HG03060 (cell line): ENCODE results near the gene INVS.

Source experiments
- ATAC-seq: cut with Tn5 transposase; IDR thresholded peaks from one replicate; pipeline ENCODE4 v1.9.1; 2021; ENCODE audit warnings: low read depth, moderate number of reproducible peaks; ENCODE audit not compliant: unreplicated experiment

The INVS gene

GRCh38 chr9:100186356-100186755 lies 87.3 kb downstream of the INVS start:
- no peak for ATAC-seq

GRCh38 chr9:100190339-100190738 lies 91.3 kb downstream of the INVS start:
- ATAC-seq, result no peak

DNA sequence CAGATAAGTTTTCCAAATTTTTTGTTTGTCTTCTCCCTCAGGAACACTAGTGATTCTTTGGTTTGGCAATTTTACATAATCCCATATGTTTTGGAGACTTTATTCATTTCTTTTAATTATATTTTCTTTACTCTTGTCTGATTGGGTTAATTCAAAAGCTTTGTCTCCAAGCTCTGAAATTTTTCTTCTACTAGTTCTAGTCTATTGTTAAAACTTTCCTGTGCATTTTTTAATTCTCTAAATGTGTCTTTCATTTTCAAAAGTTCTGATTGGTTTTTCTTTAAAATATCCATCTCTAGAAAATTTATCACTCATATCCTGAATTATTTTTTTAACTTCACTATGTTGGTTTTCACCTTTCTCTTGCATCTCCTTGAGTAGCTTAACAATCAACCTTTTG lies 92.2 kb downstream of the INVS start:
- no peak for ATAC-seq

- ATAC-seq, result no peak
These were observed 94.0 kb downstream of the INVS start for GRCh38 chr9:100193078-100193477.

DNA sequence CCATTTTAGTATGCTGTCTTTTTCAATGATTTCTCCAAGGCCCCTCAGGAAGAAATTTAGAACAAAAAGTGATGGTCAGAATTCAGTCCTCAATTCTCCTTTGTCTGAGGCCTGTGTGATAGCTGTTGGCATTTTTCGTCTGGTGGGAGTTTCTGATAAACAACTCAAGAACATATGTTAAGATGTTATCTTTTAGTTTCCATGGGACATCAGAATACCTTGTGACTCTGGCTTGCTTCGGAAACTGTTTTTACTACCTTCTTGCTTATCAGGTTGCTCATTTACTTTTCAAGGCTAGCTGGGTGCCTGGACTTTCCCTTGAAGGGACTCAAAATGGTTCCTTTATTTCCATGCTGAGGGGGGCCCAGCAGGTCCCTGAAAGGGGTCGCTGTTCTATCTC lies 97.2 kb downstream of the INVS start:
- ATAC-seq, result no peak

DNA sequence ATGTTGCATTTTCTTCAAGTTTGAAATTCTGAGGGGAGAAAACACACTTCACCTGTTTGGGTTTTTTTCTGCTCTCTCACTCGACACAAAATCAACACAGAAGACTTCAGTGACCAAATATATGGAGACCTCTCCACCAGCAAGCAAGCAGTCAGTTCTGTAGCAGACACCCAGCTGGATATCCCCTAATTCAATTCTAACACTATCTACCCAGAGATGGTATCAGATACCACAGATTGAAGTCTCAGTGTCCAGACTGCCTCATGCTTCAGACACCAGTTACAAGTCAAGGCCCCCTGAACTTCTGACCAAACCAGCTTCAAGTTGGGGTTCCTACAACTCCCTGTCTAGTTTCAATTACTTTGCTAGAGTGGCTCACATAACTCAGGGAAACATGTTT lies 97.8 kb downstream of the INVS start:
- no peak for ATAC-seq

DNA sequence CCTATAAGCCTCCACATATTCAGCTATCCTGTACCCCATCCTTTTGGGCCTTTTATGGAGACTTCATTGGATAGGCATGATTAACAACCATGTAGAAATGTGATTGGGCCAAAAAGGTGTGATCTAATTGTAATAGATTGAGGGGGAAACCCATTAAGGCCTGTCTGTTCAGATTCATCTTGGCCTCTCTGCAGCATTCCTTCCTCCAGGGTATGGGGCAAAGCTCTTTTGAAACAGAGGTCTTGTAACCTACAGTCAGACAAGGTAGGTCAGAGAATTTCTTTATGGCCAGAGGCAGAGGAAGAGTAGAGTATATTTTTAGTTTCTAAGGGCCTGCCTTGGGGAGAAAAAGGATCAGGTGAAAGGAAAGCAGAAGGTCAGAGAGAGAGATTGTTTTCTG lies 98.5 kb downstream of the INVS start:
- ATAC-seq, result no peak

- no peak for ATAC-seq
These were observed 103.8 kb downstream of the INVS start for GRCh38 chr9:100202806-100203205.

DNA sequence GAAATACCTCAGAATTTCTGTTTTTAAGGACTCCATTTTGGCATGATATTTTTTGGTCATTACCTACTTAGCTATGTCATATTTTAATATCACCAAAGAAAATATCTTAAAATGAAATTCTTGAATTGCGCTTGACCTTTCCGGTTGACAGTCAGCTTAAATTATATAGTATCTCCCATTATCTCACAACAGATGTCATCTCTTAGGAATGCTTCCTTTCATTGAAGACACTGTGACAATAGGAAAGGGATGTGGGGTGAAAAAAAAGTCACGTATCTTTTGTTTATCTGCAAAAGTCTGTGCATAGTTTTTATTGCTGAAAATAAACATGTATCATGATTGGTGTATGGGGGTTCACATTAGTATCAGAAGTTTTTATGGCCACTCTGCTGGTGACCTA lies 105.8 kb downstream of the INVS start:
- no peak for ATAC-seq

DNA sequence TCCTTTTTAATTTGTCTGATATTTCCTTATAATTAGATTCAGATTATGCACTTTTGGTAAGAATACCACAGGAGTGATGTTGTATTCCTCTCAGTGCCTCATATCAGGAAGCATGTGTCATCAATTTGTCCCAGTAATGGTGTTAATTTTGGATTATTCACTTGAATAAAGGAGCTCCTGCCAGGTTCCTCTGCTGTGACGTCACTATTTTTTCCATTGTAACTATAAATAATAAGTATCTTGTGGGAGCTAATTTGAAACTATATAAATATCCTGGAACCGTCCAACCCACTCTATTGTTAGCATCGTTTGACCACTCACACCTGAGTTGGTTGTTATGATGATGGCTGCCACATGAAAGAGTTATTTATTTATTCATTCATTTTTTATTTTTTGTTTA lies 107.9 kb downstream of the INVS start:
- ATAC-seq, result no peak

GRCh38 chr9:100208673-100209072 lies 109.6 kb downstream of the INVS start:
- no peak for ATAC-seq

DNA sequence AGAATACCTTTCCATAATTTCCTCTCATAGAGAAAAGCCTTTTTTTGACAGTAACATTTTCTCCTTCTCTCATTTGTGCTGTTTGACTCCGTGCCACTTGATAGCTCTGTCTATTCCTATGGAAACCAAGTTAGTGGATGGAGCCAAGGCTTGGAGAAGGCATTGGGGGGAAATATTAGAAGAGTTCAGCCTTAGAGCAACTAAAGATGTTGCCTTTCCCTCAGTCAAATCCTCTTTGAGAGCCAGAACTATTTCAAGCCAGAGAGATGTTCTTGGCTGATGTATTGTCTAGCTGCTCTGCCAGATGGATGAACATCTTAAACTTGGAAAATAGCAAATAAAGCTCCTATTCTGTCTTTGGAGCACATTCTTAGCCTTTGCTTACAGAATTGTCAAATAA lies 112.4 kb downstream of the INVS start:
- ATAC-seq, result no peak

GRCh38 chr9:100213730-100214477 lies 114.9 kb downstream of the INVS start:
- no peak for ATAC-seq

GRCh38 chr9:100216178-100216787 lies 117.2 kb downstream of the INVS start:
- no peak for ATAC-seq

DNA sequence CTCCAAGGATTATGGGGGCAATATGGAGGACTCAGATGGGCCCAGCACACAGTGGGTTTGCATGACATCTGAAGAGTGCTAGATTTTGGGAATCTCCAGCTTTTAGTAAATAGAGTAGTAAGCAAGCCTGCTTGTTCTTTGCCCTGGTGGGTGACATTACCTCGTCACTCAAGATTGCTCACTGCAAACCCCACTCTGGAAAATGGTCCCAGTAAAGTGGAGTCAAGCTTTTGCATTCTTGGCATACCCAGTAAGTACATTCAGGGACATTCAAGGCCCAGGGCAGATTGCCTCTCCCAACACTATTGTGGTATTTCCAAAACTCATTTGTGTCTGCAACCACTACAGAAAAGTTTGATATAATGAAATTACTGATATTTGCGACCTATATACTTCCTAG lies 118.5 kb downstream of the INVS start:
- no peak for ATAC-seq

- no peak for ATAC-seq
These were observed 120.3 kb downstream of the INVS start for GRCh38 chr9:100219347-100219746.

GRCh38 chr9:100220936-100221335 lies 121.9 kb downstream of the INVS start:
- no peak for ATAC-seq

DNA sequence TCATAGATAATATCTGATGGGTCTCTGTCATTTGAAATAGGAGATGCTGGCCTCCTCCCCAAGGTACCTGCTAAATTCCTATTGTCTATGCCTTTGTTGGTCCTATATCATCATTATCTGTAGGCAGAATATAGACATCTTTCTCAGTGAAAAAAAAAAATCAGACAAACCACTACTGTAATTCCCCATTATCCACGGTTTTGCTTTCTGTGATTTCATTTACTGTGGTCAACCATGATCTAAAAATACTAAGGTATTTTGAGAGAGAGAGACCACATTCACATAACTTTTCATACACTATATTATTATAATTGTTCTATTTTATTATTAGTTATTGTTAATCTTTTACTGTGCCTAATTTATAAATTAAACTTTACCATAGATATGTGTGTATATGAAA lies 122.5 kb downstream of the INVS start:
- no peak for ATAC-seq

DNA sequence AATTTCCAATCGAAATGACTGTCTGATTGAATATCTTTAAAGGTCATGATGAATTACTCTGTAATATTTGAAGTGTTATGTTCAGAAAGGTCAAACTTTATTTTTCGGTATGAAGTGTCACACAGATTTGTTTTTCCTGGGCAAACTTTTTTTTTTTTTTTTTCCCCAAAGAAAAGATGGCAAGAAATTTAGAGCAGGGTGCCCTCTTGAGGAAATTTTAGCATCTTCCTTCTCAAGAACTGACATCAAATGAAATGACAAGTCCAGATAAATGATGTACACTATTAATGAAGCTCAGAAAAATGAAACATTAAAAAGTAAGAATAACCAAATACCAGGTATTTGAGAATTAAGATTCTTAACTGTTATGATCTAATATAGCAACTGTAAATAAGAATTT lies 123.6 kb downstream of the INVS start:
- ATAC-seq, result no peak

GRCh38 chr9:100227636-100228035 lies 128.6 kb downstream of the INVS start:
- no peak for ATAC-seq

DNA sequence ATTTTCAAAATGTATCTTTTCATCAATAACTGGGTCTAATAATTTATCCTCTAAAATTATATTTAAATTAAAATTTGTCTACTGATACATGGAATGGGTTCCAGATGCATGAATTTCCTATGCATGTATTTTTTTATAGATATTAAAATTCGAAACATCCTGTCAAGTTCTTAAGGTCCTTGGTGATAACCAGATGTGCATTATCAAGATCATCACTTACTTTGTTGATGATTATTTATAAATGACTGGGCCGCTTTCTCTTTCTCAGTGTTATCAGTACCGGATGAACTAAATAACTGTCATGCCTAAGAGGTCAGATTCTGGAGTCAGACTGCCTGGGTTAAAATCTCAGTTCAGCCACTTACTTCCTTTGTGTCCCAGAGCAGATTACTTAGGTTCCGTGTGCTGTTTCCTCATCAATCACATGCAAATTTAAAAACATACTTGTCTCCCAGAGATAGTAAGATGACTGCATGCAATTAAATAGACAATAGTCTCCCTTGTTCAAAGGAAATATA lies 129.4 kb downstream of the INVS start:
- no peak for ATAC-seq

- ATAC-seq, result no peak
These were observed 130.1 kb downstream of the INVS start for GRCh38 chr9:100229136-100229535.
